IMR-90 (cell line): ENCODE data around the gene ACSL1. TPM values are rescaled to one million over a fixed set of nuclear protein-coding genes. Genes with fewer than 3 reads are reported as not detected.

ENCODE experiments used
- ATAC-seq: fragments of 200-7000 bp; cut with Tn5 transposase; 2 replicates; pipeline ENCODE4 v1.9.1; 2020; ENCODE audit warnings: low read depth, mild to moderate bottlenecking, moderate library complexity
- BruUV-seq: library from RNA; stranded (reverse); fragments of 400-500 nt; replicated peaks from 2 replicates; lab custom pipeline; 2021; lab: Mats Ljungman, UMichigan
- CTCF ChIA-PET: fragments of 300-600 bp; formaldehyde crosslinking; extraction: SDS; loops from one replicate; lab custom pipeline; 2021; ENCODE audit warnings: antibody characterized with exemption; lab: Yijun Ruan, JAX
- POLR2A ChIA-PET: fragments of 300-600 bp; sonication (Branson Sonifier 250); formaldehyde crosslinking; loops from one replicate; lab custom pipeline; 2022; ENCODE audit warnings: antibody characterized with exemption; ENCODE audit not compliant: unreplicated experiment; lab: Charles Lee
- DNase-seq: peaks from one replicate; pipeline ENCODE4 v3.0.0; 2013
- H2AFZ ChIP-seq: replicated peaks from 2 replicates; pipeline ENCODE3; 2013; ENCODE audit warnings: low read length, mild to moderate bottlenecking; ENCODE audit not compliant: poor library complexity
- H2AK5ac ChIP-seq: 2 replicates; pipeline ENCODE4 v1.6.1; 2013; ENCODE audit warnings: low read depth, low read length, inconsistent platforms
- H2AK9ac ChIP-seq: replicated peaks from 2 replicates; pipeline ENCODE3; 2013; ENCODE audit warnings: mild to moderate bottlenecking, low read depth, low read length, moderate library complexity; ENCODE audit not compliant: poor library complexity
- H2BK120ac ChIP-seq: 2 replicates; pipeline ENCODE4 v1.6.1; 2013; ENCODE audit warnings: low read depth, low read length, inconsistent platforms
- H2BK15ac ChIP-seq: 3 replicates; pipeline ENCODE4 v1.6.1; 2013; ENCODE audit warnings: low read depth, low read length, inconsistent platforms
- H2BK20ac ChIP-seq: 2 replicates; pipeline ENCODE4 v1.6.1; 2013; ENCODE audit warnings: low read depth, mild to moderate bottlenecking, inconsistent platforms, low read length, moderate library complexity
- H2BK5ac ChIP-seq: 2 replicates; pipeline ENCODE4 v1.6.1; 2013; ENCODE audit warnings: mild to moderate bottlenecking, low read depth, low read length, inconsistent platforms; ENCODE audit not compliant: poor library complexity, severe bottlenecking
- H3K14ac ChIP-seq: replicated peaks from 2 replicates; pipeline ENCODE4 v1.6.1; 2013; ENCODE audit warnings: low read depth, low read length, inconsistent platforms
- H3K18ac ChIP-seq: 2 replicates; pipeline ENCODE4 v1.6.1; 2013; ENCODE audit warnings: low read depth, low read length, control low read depth
- H3K23ac ChIP-seq: 2 replicates; pipeline ENCODE4 v1.6.1; 2013; ENCODE audit warnings: low read depth, low read length, inconsistent platforms
- H3K27ac ChIP-seq: 2 replicates; pipeline ENCODE4 v1.5.1; 2013; ENCODE audit warnings: mild to moderate bottlenecking, control low read depth, low read length; ENCODE audit not compliant: insufficient read depth
- H3K27me3 ChIP-seq: 2 replicates; pipeline ENCODE4 v1.6.1; 2013; ENCODE audit warnings: low read length; ENCODE audit not compliant: control insufficient read depth, insufficient read depth
- H3K36me3 ChIP-seq: 2 replicates; pipeline ENCODE4 v1.6.1; 2013; ENCODE audit warnings: low read length, mixed read lengths; ENCODE audit not compliant: control insufficient read depth, insufficient read depth
- H3K4ac ChIP-seq: 2 replicates; pipeline ENCODE4 v1.6.1; 2013; ENCODE audit warnings: low read depth, low read length, inconsistent platforms
- H3K4me1 ChIP-seq: 2 replicates; pipeline ENCODE4 v1.6.1; 2013; ENCODE audit warnings: low read length, mixed read lengths; ENCODE audit not compliant: control insufficient read depth, insufficient read depth
- H3K4me2 ChIP-seq: 2 replicates; pipeline ENCODE4 v1.6.1; 2013; ENCODE audit warnings: low read depth, mild to moderate bottlenecking, control low read depth, low read length, moderate library complexity
- H3K4me3 ChIP-seq: 2 replicates; pipeline ENCODE4 v1.5.1; 2013; ENCODE audit warnings: low read depth, mild to moderate bottlenecking, control low read depth, low read length, moderate library complexity; ENCODE audit not compliant: insufficient read depth
- H3K56ac ChIP-seq: 2 replicates; pipeline ENCODE4 v1.6.1; 2013; ENCODE audit warnings: low read length, inconsistent platforms; ENCODE audit not compliant: insufficient read depth; ENCODE audit errors: extremely low read depth
- H3K79me1 ChIP-seq, 2 experiments: 2 replicates each; pipeline ENCODE4 v1.6.1; 2013; ENCODE audit warnings: low read length in 2 of 2, inconsistent platforms in 1 of 2, low read depth in 1 of 2
- H3K9ac ChIP-seq: 2 replicates; pipeline ENCODE4 v1.6.1; 2013; ENCODE audit warnings: low read depth, low read length, control low read depth
- H3K9me1 ChIP-seq: 2 replicates; pipeline ENCODE4 v1.6.1; 2013; ENCODE audit warnings: low read length, inconsistent platforms; ENCODE audit not compliant: insufficient read depth
- H3K9me3 ChIP-seq: 2 replicates; pipeline ENCODE4 v1.6.1; 2013; ENCODE audit warnings: low read length; ENCODE audit not compliant: control insufficient read depth, insufficient read depth
- H4K20me1 ChIP-seq: 2 replicates; pipeline ENCODE4 v1.6.1; 2013; ENCODE audit warnings: low read length, inconsistent platforms; ENCODE audit not compliant: insufficient read depth
- H4K5ac ChIP-seq: 2 replicates; pipeline ENCODE4 v1.6.1; 2013; ENCODE audit warnings: mild to moderate bottlenecking, low read depth, low read length, control low read depth
- H4K8ac ChIP-seq, 2 experiments: 2 replicates each; pipeline ENCODE4 v1.6.1; 2013; ENCODE audit warnings: low read depth in 2 of 2, low read length in 2 of 2, control low read depth in 1 of 2, inconsistent platforms in 1 of 2
- H4K91ac ChIP-seq: 2 replicates; pipeline ENCODE4 v1.6.1; 2013; ENCODE audit warnings: low read depth, low read length, inconsistent platforms; ENCODE audit not compliant: insufficient read depth
- CEBPB ChIP-seq: IDR thresholded peaks from 2 replicates; pipeline ENCODE4 v1.6.1; 2012; ENCODE audit warnings: low read depth, low read length, improper control_type of control experiment
- FOS ChIP-seq: fragments of 150-350 bp; IDR thresholded peaks from 2 replicates; pipeline ENCODE4 v1.6.1; 2016; ENCODE audit warnings: low read depth, low read length
- MAFK ChIP-seq: IDR thresholded peaks from 2 replicates; pipeline ENCODE4 v1.6.1; 2012; ENCODE audit warnings: low read depth, low read length, improper control_type of control experiment
- MAZ ChIP-seq: IDR thresholded peaks from 2 replicates; pipeline ENCODE4 v1.6.1; 2012; ENCODE audit warnings: low read depth, mild to moderate bottlenecking, low read length, improper control_type of control experiment, moderate library complexity, borderline replicate concordance
- MXI1 ChIP-seq: IDR thresholded peaks from 2 replicates; pipeline ENCODE4 v1.6.1; 2012; ENCODE audit warnings: low read depth, mild to moderate bottlenecking, low read length, moderate library complexity, borderline replicate concordance
- NFE2L2 ChIP-seq: fragments of 150-350 bp; IDR thresholded peaks from 2 replicates; pipeline ENCODE4 v1.6.1; 2016; ENCODE audit warnings: low read depth, mild to moderate bottlenecking, low read length
- POLR2A ChIP-seq: IDR thresholded peaks from 2 replicates; pipeline ENCODE4 v1.6.1; 2012; ENCODE audit warnings: mild to moderate bottlenecking, low read depth, low read length
- RAD21 ChIP-seq: IDR thresholded peaks from 2 replicates; pipeline ENCODE4 v1.6.1; 2012; ENCODE audit warnings: low read length, improper control_type of control experiment
- WGBS, 2 experiments: methylation state at CpG; one replicate each; pipeline versions ENCODE4 v1.1.5 to v1.1.7; 2013; ENCODE audit warnings: missing lambda C conversion rate in 2 of 2; ENCODE audit not compliant: insufficient read length in 1 of 2; ENCODE audit errors: extremely low coverage in 2 of 2; 5-methylcytosine and 5-hydroxymethylcytosine counted together
- dilution Hi-C: fragments of 300-500 bp; cut with HindIII; formaldehyde crosslinking; loops from one replicate; pipeline ENCODE4 v1.14.3; 2018; ENCODE audit warnings: low sequenced_read_pairs; ENCODE audit not compliant: unreplicated experiment
- in situ Hi-C: fragments of 300-500 bp; cut with MboI; formaldehyde crosslinking; loops from 3 replicates; pipeline ENCODE4 v1.14.3; 2019; ENCODE audit warnings: low sequenced_read_pairs, inconsistent platforms, mixed read lengths
- intact Hi-C: fragments of 100-400 bp; cut with micrococcal nuclease; formaldehyde crosslinking; loops from 2 replicates; pipeline ENCODE4 v1.10.0; 2022
- polyA plus RNA-seq, 3 experiments: library from polyadenylated mRNA; depleted of rRNA; stranded (reverse); fragments of >200 nt; gene quantifications; 2 replicates each; pipeline ENCODE4 v1.2.3, GENCODE V29; 2012; ENCODE audit warnings: low replicate concordance in 1 of 3
- total RNA-seq: library from RNA; depleted of rRNA; stranded (reverse); fragments of >200 nt; gene quantifications from 2 replicates; pipeline ENCODE4 v1.2.3, GENCODE V29; 2012
- TF ChIP-seq, protein P1 (sequence below): fragments of 150-350 bp; IDR thresholded peaks from 2 replicates; pipeline ENCODE4 v1.6.1; 2017; ENCODE audit warnings: mild to moderate bottlenecking, antibody characterized with exemption, low read length, low read depth
- TF ChIP-seq, protein P2 (sequence below): conservative IDR thresholded peaks from 2 replicates; pipeline ENCODE4 v1.5.1; 2012; ENCODE audit warnings: mild to moderate bottlenecking, low read depth, low read length, improper control_type of control experiment

The ACSL1 gene
- total and polyA plus RNA-seq, 2 of the 4 experiments (the other 2 are of a cell fraction): 14.4 to 26.0 TPM

DNA sequence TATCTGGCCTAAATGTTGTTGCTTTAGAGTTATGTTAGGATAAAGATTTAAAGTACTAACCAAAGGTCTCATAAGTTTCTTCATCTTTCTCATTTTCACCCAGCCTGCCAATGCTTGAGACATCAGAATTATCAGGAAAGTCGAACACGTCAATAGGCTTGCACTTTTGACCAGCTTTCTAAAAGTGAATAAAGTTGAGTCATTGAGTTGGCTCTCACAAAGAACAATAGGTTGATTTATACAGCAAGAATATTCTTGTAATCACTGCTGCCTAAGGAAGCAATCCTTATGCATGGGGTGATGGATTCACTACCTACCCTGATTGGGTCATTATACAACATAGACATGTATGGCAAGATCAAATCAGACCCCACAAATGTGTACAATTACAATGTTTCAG is 96.9 kb downstream of the ACSL1 start:
- H2BK120ac ChIP-seq: no peak overlapping the region
- intact Hi-C loops: no loop called here

More for the DNA sequence above, 96.9 kb downstream of the ACSL1 start:
- DNase-seq (peak; percentile 37), ATAC-seq (no peak)
- dilution Hi-C loops: no loop called here
- no peak overlapping the region for H3K18ac ChIP-seq
- H4K20me1 ChIP-seq: no peaks in the 10 kb centered on the region; the same call in 1 of the 2 replicates
- no peak overlapping the region for H3K4ac ChIP-seq
- H3K23ac ChIP-seq: no peak overlapping the region
- ChIA-PET CTCF (interaction anchor here (1.5 kb wide), 1 partner anchor 311 kb away, joined by 3 read pairs; no protein-coding TSS in a partner anchor), POLR2A (no interaction called here)
- TF ChIP-seq MAFK (no peak), NFE2L2 (no peak), POLR2A (no peak), MXI1 (no peak), RAD21 (no peak), FOS (no peak), MAZ (no peak), CEBPB (no peak)
- TF ChIP-seq, protein P1, sequence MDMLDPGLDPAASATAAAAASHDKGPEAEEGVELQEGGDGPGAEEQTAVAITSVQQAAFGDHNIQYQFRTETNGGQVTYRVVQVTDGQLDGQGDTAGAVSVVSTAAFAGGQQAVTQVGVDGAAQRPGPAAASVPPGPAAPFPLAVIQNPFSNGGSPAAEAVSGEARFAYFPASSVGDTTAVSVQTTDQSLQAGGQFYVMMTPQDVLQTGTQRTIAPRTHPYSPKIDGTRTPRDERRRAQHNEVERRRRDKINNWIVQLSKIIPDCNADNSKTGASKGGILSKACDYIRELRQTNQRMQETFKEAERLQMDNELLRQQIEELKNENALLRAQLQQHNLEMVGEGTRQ: no peak
- TF ChIP-seq, protein P2, sequence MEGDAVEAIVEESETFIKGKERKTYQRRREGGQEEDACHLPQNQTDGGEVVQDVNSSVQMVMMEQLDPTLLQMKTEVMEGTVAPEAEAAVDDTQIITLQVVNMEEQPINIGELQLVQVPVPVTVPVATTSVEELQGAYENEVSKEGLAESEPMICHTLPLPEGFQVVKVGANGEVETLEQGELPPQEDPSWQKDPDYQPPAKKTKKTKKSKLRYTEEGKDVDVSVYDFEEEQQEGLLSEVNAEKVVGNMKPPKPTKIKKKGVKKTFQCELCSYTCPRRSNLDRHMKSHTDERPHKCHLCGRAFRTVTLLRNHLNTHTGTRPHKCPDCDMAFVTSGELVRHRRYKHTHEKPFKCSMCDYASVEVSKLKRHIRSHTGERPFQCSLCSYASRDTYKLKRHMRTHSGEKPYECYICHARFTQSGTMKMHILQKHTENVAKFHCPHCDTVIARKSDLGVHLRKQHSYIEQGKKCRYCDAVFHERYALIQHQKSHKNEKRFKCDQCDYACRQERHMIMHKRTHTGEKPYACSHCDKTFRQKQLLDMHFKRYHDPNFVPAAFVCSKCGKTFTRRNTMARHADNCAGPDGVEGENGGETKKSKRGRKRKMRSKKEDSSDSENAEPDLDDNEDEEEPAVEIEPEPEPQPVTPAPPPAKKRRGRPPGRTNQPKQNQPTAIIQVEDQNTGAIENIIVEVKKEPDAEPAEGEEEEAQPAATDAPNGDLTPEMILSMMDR: no peak
- no TSS peak for BruUV-seq
- in situ Hi-C loops: no loop called here
- peaks cover 11 to 27% of the 10 kb centered on the region in 2 experiments for H3K79me1 ChIP-seq
- H3K36me3 ChIP-seq: 0 out of 2 replicates have a peak, but pooled peaks cover 2% of the 10 kb centered on the region
- no peak overlapping the region for H4K91ac ChIP-seq
- H3K4me2 ChIP-seq: no peak overlapping the region
- no peak overlapping the region for H3K56ac ChIP-seq
- H2AK9ac ChIP-seq: no peak overlapping the region
- peaks cover 4% of the 10 kb centered on the region for H3K4me1 ChIP-seq
- no peak overlapping the region for H3K4me3 ChIP-seq
- H3K27ac ChIP-seq: no peak overlapping the region
- no peak overlapping the region for H2BK20ac ChIP-seq
- no CpG with 5 or more reads among the region's 2 CpGs for WGBS, 2 experiments
- no peak overlapping the region for H4K5ac ChIP-seq
- H3K27me3 ChIP-seq: no peaks in the 10 kb centered on the region
- H2BK15ac ChIP-seq: no peak overlapping the region
- H3K9me3 ChIP-seq: no peaks in the 10 kb centered on the region
- H4K8ac ChIP-seq: no peak overlapping the region
- H2AFZ ChIP-seq: no peak overlapping the region
- H2BK5ac ChIP-seq: no peak overlapping the region
- H3K9me1 ChIP-seq: no peaks in the 10 kb centered on the region
- no peak overlapping the region for H2AK5ac ChIP-seq
- no peak overlapping the region for H3K14ac ChIP-seq
- no peak overlapping the region for H3K9ac ChIP-seq
